ENCODE results near the gene RAB40B. TPM values are rescaled to one million over a fixed set of nuclear protein-coding genes. Genes with fewer than 3 reads are reported as not detected.

Gene RAB40B
- total and polyA plus RNA-seq, 2 of the 13 experiments (the other 11 are each of a cell fraction or from before 2014, with no cell fraction given) = 6.2 to 6.5 TPM

- TF ChIP-seq ZNF687 (CRISPR knock-in tag; IDR thresholded peaks at IDR 0.05) (peak; percentile 70; the same call in 1 of the 2 replicates), GABPB1 (CRISPR knock-in tag; IDR thresholded peaks at IDR 0.05) (peak; percentile 42; the same call in 1 of the 2 replicates), FOXA3 (CRISPR knock-in tag; IDR thresholded peaks at IDR 0.05) (peak; percentile 30; the same call in 1 of the 2 replicates), ZNF616 (CRISPR knock-in tag; IDR thresholded peaks at IDR 0.05; ENCODE audit: low read depth) (no peak), ZNF572 (CRISPR knock-in tag; IDR thresholded peaks at IDR 0.05) (0 out of 2 replicates have a peak, but pooled peaks have one; percentile 26), TFDP2 (CRISPR knock-in tag; IDR thresholded peaks at IDR 0.05) (no peak), RNF2 (conservative IDR thresholded peaks at IDR 0.05; ENCODE audit: low read depth) (no peak), RAD21 (CRISPR knock-in tag; IDR thresholded peaks at IDR 0.05) (peak; percentile 74), TFAP4 (IDR thresholded peaks at IDR 0.05; ENCODE audit: borderline replicate concordance, low read depth) (no peak), CTCF (CRISPR knock-in tag; IDR thresholded peaks at IDR 0.05) (peak; percentile 91), ARNT2 (CRISPR knock-in tag; IDR thresholded peaks at IDR 0.05; ENCODE audit: low read depth) (no peak), SP1 (IDR thresholded peaks at IDR 0.05) (no peak), SP1 (CRISPR knock-in tag; IDR thresholded peaks at IDR 0.05) (peak; percentile 55; the same call in 1 of the 2 replicates), IRF9 (CRISPR knock-in tag; IDR thresholded peaks at IDR 0.05; ENCODE audit: borderline replicate concordance) (0 out of 2 replicates have a peak, but pooled peaks have one; percentile 14), SIX4 (CRISPR knock-in tag; IDR thresholded peaks at IDR 0.05) (no peak), IRF2 (CRISPR knock-in tag; IDR thresholded peaks at IDR 0.05) (no peak), TEAD3 (CRISPR knock-in tag; optimal IDR thresholded peaks at IDR 0.05; ENCODE audit: borderline replicate concordance) (peak; percentile 37), RXRA (CRISPR knock-in tag; IDR thresholded peaks at IDR 0.05) (peak; percentile 20; the same call in 1 of the 2 replicates), ZNF605 (CRISPR knock-in tag; IDR thresholded peaks at IDR 0.05) (0 out of 2 replicates have a peak, but pooled peaks have one; percentile 22), ZNF205 (CRISPR knock-in tag; IDR thresholded peaks at IDR 0.05) (no peak), ZNF354B (CRISPR knock-in tag; IDR thresholded peaks at IDR 0.05) (peak; percentile 84; the same call in 1 of the 2 replicates)
Observed at GRCh38 chr17:82679586-82680465, 18.7 kb downstream of the RAB40B start (continued).
